SK-N-SH (cell line): ENCODE data around the gene TBPL2. TPM values are rescaled to one million over a fixed set of nuclear protein-coding genes. Genes with fewer than 3 reads are reported as not detected.

Experiments
- CTCF ChIA-PET: fragments of 300-600, 350-600 bp; formaldehyde crosslinking; extraction: SDS; loops from one replicate; lab custom pipeline; 2021; lab: Yijun Ruan, JAX
- POLR2A ChIA-PET: fragments of 350-600 bp; sonication (Branson Sonifier 250); formaldehyde crosslinking; extraction: SDS; loops from one replicate; lab custom pipeline; 2020; ENCODE audit warnings: antibody characterized with exemption, inconsistent platforms; lab: Yijun Ruan, JAX
- DNase-seq: peaks from one replicate; pipeline ENCODE4 v3.0.0; 2012
- H2AFZ ChIP-seq: fragments of 200-600 bp; sonication (generic); 2 replicates; pipeline ENCODE4 v1.8.1; 2016; ENCODE audit warnings: antibody characterized with exemption, mild to moderate bottlenecking, low read depth
- H3F3A ChIP-seq: fragments of 200-600 bp; sonication (generic); replicated peaks from 2 replicates; pipeline ENCODE3; 2016; ENCODE audit warnings: antibody characterized with exemption, mild to moderate bottlenecking; ENCODE audit not compliant: insufficient read depth
- H3K27ac ChIP-seq, 2 experiments: fragments of 200-500 bp in 1 of 2; fragments of 200-600 bp in 1 of 2; sonication (Bioruptor generic) in 1 of 2; sonication (generic), shearing (Covaris generic) in 1 of 2; 2 replicates each; pipeline versions ENCODE4 v1.5.1 to v1.6.1; 2014 to 2016; ENCODE audit warnings: low read depth in 2 of 2, inconsistent platforms in 1 of 2, low read length in 1 of 2, mild to moderate bottlenecking in 1 of 2, mixed read lengths in 1 of 2
- H3K27me3 ChIP-seq: fragments of 200-600 bp; sonication (generic), shearing (Covaris generic); 2 replicates; pipeline ENCODE4 v1.6.1; 2016; ENCODE audit warnings: mixed run types; ENCODE audit not compliant: insufficient read depth
- H3K36me3 ChIP-seq, 2 experiments: fragments of 200-500 bp in 1 of 2; fragments of 200-600 bp in 1 of 2; sonication (Bioruptor generic) in 1 of 2; sonication (generic) in 1 of 2; replicated peaks in 1 of 2; 2 replicates each; pipeline versions ENCODE3 to v1.5.1; 2014 to 2016; ENCODE audit warnings: low read length in 1 of 2, mild to moderate bottlenecking in 1 of 2; ENCODE audit not compliant: insufficient read depth in 2 of 2, control insufficient read depth in 1 of 2
- H3K4me1 ChIP-seq, 2 experiments: fragments of 200-500 bp in 1 of 2; fragments of 200-600 bp in 1 of 2; sonication (Bioruptor generic) in 1 of 2; sonication (generic), shearing (Covaris generic) in 1 of 2; 2 replicates each; pipeline versions ENCODE4 v1.5.1 to v1.6.1; 2014 to 2016; ENCODE audit warnings: low read depth in 1 of 2, low read length in 1 of 2, mixed run types in 1 of 2; ENCODE audit not compliant: insufficient read depth in 2 of 2, control insufficient read depth in 1 of 2
- H3K4me2 ChIP-seq: fragments of 200-600 bp; sonication (generic), shearing (Covaris generic); 2 replicates; pipeline ENCODE4 v1.6.1; 2017; ENCODE audit warnings: mixed run types
- H3K4me3 ChIP-seq, 2 experiments: fragments of 200-500 bp in 1 of 2; fragments of 200-600 bp in 1 of 2; sonication (Bioruptor generic) in 1 of 2; sonication (generic), shearing (Covaris generic) in 1 of 2; 2 replicates each; pipeline versions ENCODE4 v1.5.1 to v1.8.1; 2014 to 2016; ENCODE audit warnings: low read depth in 2 of 2, inconsistent platforms in 1 of 2, low read length in 1 of 2, mild to moderate bottlenecking in 1 of 2, mixed read lengths in 1 of 2, moderate library complexity in 1 of 2
- H3K79me2 ChIP-seq: fragments of 200-600 bp; sonication (generic); 2 replicates; pipeline ENCODE4 v1.8.1; 2017; ENCODE audit warnings: mild to moderate bottlenecking; ENCODE audit not compliant: insufficient read depth
- H3K9ac ChIP-seq: fragments of 200-600 bp; sonication (generic); 2 replicates; pipeline ENCODE4 v1.6.1; 2017; ENCODE audit warnings: mixed run types
- H3K9me2 ChIP-seq: fragments of 200-600 bp; sonication (generic); 2 replicates; pipeline ENCODE4 v1.6.1; 2017; ENCODE audit warnings: mixed run types
- H3K9me3 ChIP-seq: fragments of 200-600 bp; sonication (generic); 2 replicates; pipeline ENCODE4 v1.6.1; 2017; ENCODE audit warnings: mixed run types, mild to moderate bottlenecking, moderate library complexity
- H4K20me1 ChIP-seq: fragments of 200-600 bp; sonication (generic); 2 replicates; pipeline ENCODE4 v1.6.1; 2017; ENCODE audit warnings: mild to moderate bottlenecking, mixed run types; ENCODE audit not compliant: insufficient read depth
- CHD2 ChIP-seq: fragments of 150-350 bp; IDR thresholded peaks from 2 replicates; pipeline ENCODE4 v1.6.1; 2018; ENCODE audit warnings: low read length; ENCODE audit not compliant: partially characterized antibody
- ELF1 ChIP-seq: IDR thresholded peaks from 2 replicates; pipeline ENCODE4 v1.4.0; 2012
- EP300 ChIP-seq, 2 experiments: IDR thresholded peaks; 2 replicates each; pipeline versions ENCODE4 v1.4.0 to v1.6.1; 2012; ENCODE audit warnings: borderline replicate concordance in 1 of 2, low read depth in 1 of 2, low read length in 1 of 2
- FOSL2 ChIP-seq: IDR thresholded peaks from 2 replicates; pipeline ENCODE4 v1.4.0; 2012; ENCODE audit warnings: low read depth, mild to moderate bottlenecking, moderate library complexity, borderline replicate concordance
- FOXJ3 ChIP-seq: sonication (generic); formaldehyde crosslinking; IDR thresholded peaks from 2 replicates; pipeline ENCODE4 v1.5.1; 2020; ENCODE audit warnings: mild to moderate bottlenecking, missing genetic modification reagents
- JUND ChIP-seq: IDR thresholded peaks from 2 replicates; pipeline ENCODE4 v1.4.0; 2012
- MXI1 ChIP-seq: IDR thresholded peaks from 2 replicates; pipeline ENCODE4 v1.6.1; 2012; ENCODE audit warnings: mild to moderate bottlenecking, low read depth, low read length, improper control_type of control experiment
- POLR2AphosphoS5 ChIP-seq: IDR thresholded peaks from 2 replicates; pipeline ENCODE4 v1.6.1; 2012; ENCODE audit warnings: low read depth, low read length
- RXRA ChIP-seq: IDR thresholded peaks from 2 replicates; pipeline ENCODE4 v1.4.0; 2012; ENCODE audit warnings: low read depth, mild to moderate bottlenecking, borderline replicate concordance
- SIN3A ChIP-seq: IDR thresholded peaks from 2 replicates; pipeline ENCODE4 v1.6.1; 2012; ENCODE audit warnings: low read depth, mild to moderate bottlenecking, low read length, moderate library complexity, borderline replicate concordance
- SMC3 ChIP-seq: IDR thresholded peaks from 2 replicates; pipeline ENCODE4 v1.6.1; 2012; ENCODE audit warnings: low read depth, low read length, improper control_type of control experiment
- TCF12 ChIP-seq: IDR thresholded peaks from 2 replicates; pipeline ENCODE4 v1.4.0; 2012
- WGBS: methylation state at CpG from one replicate; pipeline ENCODE4 v1.1.6; 2017; ENCODE audit warnings: low lambda C conversion rate; 5-methylcytosine and 5-hydroxymethylcytosine counted together
- polyA plus RNA-seq, 3 experiments: library from polyadenylated mRNA; depleted of rRNA; stranded (reverse); fragments of >200 nt; gene quantifications; 2 replicates each; pipeline ENCODE4 v1.2.3, GENCODE V29; 2012
- TF ChIP-seq, protein P1 (sequence below): IDR thresholded peaks from 2 replicates; pipeline ENCODE4; 2012
- TF ChIP-seq, protein P2 (sequence below): IDR thresholded peaks from 2 replicates; pipeline ENCODE4 v1.4.0; 2012; ENCODE audit warnings: low read depth, borderline replicate concordance
- TF ChIP-seq, protein P3 (sequence below): IDR thresholded peaks from 2 replicates; pipeline ENCODE4 v1.6.1; 2012; ENCODE audit warnings: mild to moderate bottlenecking, low read depth, low read length, moderate library complexity

Gene TBPL2
- polyA plus RNA-seq, 1 of the 3 experiments (the other 2 are of a cell fraction) = not detected

DNA sequence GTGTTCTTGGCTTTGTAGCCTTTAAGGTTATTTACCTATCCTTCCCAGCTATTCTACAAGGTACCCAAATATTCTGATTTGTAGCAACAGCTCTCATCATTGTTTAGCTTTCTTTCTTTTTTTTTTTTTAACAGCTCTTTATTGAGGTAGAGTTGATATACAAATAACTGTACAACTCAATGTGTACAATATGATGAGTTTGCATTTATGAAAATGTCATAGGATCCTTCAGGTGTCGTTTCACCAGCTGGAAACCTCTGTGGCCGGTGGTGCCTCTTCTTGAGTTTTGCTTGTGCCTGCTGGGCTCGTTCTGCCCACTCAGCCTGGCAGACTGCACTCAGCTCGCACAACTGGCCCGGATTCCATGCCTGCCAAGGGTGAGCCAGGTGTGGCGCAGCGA, 26.9 kb upstream of the TBPL2 start:
- H3K4me2 ChIP-seq = no peak overlapping the region
- H4K20me1 ChIP-seq = no peaks in the 10 kb centered on the region
- H3K4me3 ChIP-seq = no peak overlapping the region
- H3K9ac ChIP-seq = no peak overlapping the region
- H3K4me1 ChIP-seq = no peaks in the 10 kb centered on the region
- no peak overlapping the region for H2AFZ ChIP-seq
- ChIA-PET POLR2A (no interaction called here), CTCF (interaction anchor here (1.3 kb wide), 1 partner anchor 29 kb away, joined by 3 read pairs; no protein-coding TSS in a partner anchor)
- 72% methylated on average over 5 of the region's 7 CpGs for WGBS
- no peaks in the 10 kb centered on the region for H3K9me2 ChIP-seq
- no peaks in the 10 kb centered on the region for H3K36me3 ChIP-seq
- H3K9me3 ChIP-seq = no peaks in the 10 kb centered on the region
- peaks cover 3% of the 10 kb centered on the region for H3F3A ChIP-seq
- no peak overlapping the region for H3K27ac ChIP-seq
- DNase-seq = no peak
- H3K79me2 ChIP-seq = no peaks in the 10 kb centered on the region
- no peaks in the 10 kb centered on the region; the same call in 1 of the 2 replicates for H3K27me3 ChIP-seq
- TF ChIP-seq SMC3 (no peak), TCF12 (no peak), CHD2 (no peak), SIN3A (no peak)

DNA sequence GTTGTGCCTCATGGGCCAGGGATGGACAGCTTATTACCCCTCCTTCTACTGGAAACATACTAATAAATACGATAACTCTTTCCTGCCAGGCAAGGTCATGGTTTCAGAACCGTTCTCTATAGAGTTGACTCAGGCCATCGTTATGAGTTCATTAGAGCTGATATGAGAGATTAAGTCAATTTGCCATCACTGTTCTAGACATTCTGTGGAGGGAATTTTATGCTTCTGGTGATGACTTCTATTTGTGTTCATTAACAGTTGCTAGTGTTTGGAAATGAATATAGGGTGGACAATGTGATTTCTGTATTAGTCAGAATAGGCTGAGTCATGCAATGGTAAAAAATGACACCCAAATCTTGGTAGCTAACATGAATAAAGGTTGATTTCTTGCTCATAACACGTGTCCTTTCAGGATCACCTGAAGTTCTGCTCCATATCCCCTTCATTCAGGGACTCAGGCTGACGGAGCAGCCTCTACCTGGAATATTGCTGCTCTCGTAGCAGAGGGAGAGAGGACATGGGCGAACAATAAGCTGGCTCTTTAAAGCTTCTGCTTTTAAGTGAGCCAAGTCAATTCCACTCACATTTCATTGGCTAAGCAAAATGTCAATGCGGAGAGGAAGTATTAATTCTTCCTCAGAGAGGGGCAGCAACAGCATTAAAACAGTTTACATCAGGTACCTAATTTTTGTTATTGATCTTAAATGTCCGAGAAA, 18.5 kb upstream of the TBPL2 start:
- no peak overlapping the region for H3K4me3 ChIP-seq
- no peaks in the 10 kb centered on the region for H3K27me3 ChIP-seq
- WGBS = 67% methylated on average over 9 of the region's 9 CpGs
- peaks cover 10 to 14% of the 10 kb centered on the region in 2 experiments; a peak in 3 of 4 replicates for H3K4me1 ChIP-seq
- H4K20me1 ChIP-seq = no peaks in the 10 kb centered on the region
- no peak for DNase-seq
- H3K79me2 ChIP-seq = no peaks in the 10 kb centered on the region
- H3K27ac ChIP-seq = no peak overlapping the region
- H3K36me3 ChIP-seq = no peaks in the 10 kb centered on the region
- H3K9me2 ChIP-seq = no peaks in the 10 kb centered on the region
- H2AFZ ChIP-seq = peak overlapping the region; percentile 19; the same call in 1 of the 2 replicates
- no peaks in the 10 kb centered on the region for H3K9me3 ChIP-seq
- TF ChIP-seq EP300 (IDR thresholded peaks at IDR 0.05; ENCODE audit: borderline replicate concordance in 1 of 2, low read depth in 1 of 2, low read length in 1 of 2) (no peak), RXRA (no peak), SMC3 (no peak), POLR2AphosphoS5 (no peak), JUND (peak; percentile 34), FOSL2 (peak; percentile 61; the same call in 1 of the 2 replicates), MXI1 (no peak), FOXJ3 (CRISPR knock-in tag) (no peak), ELF1 (no peak)
- TF ChIP-seq, protein P1, sequence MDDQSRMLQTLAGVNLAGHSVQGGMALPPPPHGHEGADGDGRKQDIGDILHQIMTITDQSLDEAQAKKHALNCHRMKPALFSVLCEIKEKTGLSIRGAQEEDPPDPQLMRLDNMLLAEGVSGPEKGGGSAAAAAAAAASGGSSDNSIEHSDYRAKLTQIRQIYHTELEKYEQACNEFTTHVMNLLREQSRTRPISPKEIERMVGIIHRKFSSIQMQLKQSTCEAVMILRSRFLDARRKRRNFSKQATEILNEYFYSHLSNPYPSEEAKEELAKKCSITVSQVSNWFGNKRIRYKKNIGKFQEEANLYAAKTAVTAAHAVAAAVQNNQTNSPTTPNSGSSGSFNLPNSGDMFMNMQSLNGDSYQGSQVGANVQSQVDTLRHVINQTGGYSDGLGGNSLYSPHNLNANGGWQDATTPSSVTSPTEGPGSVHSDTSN = 0 out of 2 replicates have a peak, but pooled peaks have one; percentile 17
- TF ChIP-seq, protein P2, sequence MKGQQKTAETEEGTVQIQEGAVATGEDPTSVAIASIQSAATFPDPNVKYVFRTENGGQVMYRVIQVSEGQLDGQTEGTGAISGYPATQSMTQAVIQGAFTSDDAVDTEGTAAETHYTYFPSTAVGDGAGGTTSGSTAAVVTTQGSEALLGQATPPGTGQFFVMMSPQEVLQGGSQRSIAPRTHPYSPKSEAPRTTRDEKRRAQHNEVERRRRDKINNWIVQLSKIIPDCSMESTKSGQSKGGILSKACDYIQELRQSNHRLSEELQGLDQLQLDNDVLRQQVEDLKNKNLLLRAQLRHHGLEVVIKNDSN = no peak
- TF ChIP-seq, protein P3, sequence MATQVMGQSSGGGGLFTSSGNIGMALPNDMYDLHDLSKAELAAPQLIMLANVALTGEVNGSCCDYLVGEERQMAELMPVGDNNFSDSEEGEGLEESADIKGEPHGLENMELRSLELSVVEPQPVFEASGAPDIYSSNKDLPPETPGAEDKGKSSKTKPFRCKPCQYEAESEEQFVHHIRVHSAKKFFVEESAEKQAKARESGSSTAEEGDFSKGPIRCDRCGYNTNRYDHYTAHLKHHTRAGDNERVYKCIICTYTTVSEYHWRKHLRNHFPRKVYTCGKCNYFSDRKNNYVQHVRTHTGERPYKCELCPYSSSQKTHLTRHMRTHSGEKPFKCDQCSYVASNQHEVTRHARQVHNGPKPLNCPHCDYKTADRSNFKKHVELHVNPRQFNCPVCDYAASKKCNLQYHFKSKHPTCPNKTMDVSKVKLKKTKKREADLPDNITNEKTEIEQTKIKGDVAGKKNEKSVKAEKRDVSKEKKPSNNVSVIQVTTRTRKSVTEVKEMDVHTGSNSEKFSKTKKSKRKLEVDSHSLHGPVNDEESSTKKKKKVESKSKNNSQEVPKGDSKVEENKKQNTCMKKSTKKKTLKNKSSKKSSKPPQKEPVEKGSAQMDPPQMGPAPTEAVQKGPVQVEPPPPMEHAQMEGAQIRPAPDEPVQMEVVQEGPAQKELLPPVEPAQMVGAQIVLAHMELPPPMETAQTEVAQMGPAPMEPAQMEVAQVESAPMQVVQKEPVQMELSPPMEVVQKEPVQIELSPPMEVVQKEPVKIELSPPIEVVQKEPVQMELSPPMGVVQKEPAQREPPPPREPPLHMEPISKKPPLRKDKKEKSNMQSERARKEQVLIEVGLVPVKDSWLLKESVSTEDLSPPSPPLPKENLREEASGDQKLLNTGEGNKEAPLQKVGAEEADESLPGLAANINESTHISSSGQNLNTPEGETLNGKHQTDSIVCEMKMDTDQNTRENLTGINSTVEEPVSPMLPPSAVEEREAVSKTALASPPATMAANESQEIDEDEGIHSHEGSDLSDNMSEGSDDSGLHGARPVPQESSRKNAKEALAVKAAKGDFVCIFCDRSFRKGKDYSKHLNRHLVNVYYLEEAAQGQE = no peak
- CTCF ChIA-PET = interaction anchor here (1.3 to 1.4 kb wide), 2 partner anchors 13 to 21 kb away, joined by 3 to 5 read pairs; no protein-coding TSS in a partner anchor
- H3K4me2 ChIP-seq = peak overlapping the region; percentile 15; the same call in 1 of the 2 replicates
- peaks cover 30% of the 10 kb centered on the region for H3F3A ChIP-seq
- POLR2A ChIA-PET = no interaction called here
- H3K9ac ChIP-seq = no peak overlapping the region
